Mammary microvascular endothelial cell (primary cell): ENCODE data around the gene SPIN4. TPM values are rescaled to one million over a fixed set of nuclear protein-coding genes. Genes with fewer than 3 reads are reported as not detected.

Experiments used
- total RNA-seq: library from RNA; depleted of rRNA; stranded (reverse); fragments of >200 nt; gene quantifications from 2 replicates; pipeline ENCODE4 v1.2.3, GENCODE V29; 2015

SPIN4 gene
- total RNA-seq = 3.3 and 3.7 TPM in 2 replicates

GRCh38 chrX:63350941-63351616 is at the start of gene SPIN4:
SPIN4 (minus strand) TSS chrX:63351332; CDS start chrX:63350819, 513 bp downstream.

